ENCODE results near the gene PCED1B.

PCED1B gene

DNA sequence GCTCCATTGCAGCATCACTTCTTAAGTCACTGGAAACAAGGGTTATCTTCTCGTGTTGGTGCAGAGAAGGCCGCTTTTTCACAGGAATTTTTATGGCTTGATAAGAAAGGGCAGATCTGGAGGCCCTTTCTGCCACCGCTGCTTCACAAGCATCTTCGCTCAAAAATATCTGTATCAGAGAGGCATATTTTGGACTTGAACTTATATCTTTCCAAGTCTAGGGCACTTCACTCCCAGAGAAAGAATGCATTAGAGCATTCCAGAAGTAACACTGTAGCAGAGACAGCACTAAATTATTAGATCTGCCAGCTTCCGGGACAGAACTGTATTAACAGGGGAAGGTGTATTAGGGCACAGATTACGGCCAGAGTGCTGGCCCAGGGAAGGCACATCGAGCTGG is 152.0 kb downstream of the PCED1B start:
- no peak for DNase-seq (ENCODE audit: low spot score)

DNA sequence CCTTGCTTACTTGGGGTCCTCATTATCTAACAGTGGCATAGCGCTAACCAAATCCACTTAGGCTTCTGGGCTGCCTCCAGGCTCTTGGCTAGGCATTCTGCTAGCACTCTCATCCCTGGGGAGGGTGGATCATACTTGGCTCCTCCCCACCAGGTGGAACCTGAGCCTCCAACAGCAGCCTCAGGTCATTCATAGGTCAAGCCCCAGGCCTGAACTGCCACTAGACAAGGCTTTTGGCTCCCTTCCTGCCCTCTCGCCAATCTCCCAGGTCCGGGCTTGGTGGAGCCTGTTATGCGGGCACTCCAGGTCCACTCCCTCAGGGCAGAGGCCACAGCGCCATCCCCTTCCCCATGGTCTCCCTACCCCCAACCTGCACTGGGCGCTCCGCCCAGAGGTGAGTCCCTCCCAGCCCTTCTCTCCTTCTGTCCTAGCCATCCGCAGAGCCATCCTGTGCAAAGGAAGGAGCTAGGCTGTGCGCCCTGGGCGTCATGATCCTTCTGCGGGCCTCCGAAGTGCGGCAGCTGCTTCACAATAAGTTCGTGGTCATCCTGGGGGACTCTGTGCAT is 155.2 kb downstream of the PCED1B start:
- no peak for DNase-seq (ENCODE audit: low spot score)

DNA sequence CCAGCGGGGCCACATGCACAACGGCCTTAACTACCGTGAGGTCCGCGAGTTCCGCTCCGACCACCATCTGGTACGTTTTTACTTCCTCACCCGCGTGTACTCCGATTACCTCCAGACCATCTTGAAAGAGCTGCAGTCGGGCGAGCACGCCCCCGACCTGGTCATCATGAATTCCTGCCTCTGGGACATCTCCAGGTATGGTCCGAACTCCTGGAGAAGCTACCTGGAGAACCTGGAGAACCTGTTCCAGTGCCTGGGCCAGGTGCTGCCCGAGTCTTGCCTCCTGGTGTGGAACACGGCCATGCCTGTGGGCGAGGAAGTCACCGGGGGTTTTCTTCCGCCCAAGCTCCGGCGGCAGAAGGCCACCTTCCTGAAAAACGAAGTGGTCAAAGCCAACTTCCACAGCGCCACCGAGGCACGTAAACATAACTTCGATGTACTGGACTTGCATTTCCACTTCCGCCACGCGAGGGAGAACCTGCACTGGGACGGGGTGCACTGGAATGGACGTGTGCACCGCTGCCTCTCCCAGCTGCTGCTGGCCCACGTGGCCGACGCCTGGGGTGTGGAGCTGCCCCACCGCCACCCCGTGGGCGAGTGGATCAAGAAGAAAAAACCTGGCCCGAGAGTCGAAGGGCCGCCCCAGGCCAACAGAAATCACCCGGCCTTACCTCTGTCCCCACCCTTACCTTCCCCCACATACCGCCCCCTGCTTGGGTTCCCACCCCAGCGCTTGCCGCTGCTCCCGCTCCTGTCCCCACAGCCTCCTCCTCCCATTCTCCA is 156.0 kb downstream of the PCED1B start:
- no peak for DNase-seq (ENCODE audit: low spot score)

DNA sequence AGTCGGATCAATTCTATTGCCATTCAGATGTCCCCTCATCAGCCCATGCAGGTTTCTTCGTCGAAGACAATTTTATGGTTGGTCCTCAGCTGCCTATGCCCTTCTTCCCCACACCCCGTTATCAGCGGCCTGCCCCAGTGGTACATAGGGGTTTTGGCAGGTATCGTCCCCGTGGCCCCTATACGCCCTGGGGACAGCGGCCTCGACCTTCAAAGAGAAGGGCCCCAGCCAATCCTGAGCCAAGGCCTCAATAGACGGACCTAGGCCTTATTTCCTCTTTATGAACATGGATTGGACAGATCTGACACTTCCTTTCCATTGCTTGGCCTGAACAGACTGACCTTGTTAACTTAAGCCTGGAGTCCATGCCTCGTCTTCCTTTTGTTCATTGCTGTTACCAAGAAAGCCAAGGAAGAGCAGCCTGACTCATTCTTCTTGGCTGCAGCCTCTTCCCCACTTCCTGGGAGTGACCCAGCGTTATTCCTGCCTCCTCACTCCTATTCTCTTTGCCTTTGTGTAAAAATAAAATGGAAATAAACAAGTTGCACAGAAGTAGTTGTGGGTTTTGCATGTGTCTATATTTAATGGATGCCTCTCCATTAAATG is 156.8 kb downstream of the PCED1B start:
- no peak for DNase-seq (ENCODE audit: low spot score)

DNA sequence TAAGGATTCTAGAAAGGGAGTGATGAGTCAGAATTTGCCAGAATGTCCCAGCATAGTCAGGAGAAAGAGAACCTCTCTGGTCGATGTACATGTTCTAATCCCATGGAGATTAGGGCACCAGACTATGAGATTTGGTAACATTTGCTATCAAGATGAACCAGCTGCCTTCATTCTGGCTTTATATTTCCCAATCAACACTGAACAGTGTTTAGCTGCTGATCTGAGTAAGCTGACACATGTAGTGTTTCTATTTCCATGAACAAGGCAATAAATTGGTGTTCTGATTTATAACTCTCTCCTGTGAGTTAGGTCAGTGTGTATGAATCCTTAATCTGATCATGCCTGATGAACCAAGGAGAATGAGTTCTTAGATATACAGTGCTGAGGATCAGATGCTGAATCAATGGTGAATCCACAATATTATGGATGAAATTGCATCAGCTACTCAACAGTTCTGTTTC is 158.4 kb downstream of the PCED1B start:
- DNase-seq (ENCODE audit: low spot score): peak; percentile 22

DNA sequence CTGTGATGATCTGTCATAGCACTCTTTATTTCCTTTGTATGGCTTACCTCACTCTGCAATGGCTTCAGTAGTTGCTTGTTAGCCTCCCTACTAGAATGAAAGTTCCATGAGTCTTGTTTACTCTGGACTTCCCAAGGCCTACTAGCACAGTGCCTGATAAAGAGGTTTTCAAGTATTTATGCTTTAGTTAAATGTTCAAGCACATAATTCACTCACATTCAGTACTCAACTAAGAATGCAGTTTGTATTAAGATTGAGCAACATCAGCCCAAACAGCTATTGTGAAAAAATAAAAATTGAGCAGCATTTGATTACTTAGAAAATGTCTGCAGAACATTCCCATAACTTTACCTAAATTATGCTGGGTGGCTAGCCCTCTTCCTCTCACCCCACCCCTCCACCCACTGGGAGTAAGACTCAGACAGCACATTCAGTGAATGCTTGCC is 159.3 kb downstream of the PCED1B start:
- DNase-seq (ENCODE audit: low spot score): no peak

DNA sequence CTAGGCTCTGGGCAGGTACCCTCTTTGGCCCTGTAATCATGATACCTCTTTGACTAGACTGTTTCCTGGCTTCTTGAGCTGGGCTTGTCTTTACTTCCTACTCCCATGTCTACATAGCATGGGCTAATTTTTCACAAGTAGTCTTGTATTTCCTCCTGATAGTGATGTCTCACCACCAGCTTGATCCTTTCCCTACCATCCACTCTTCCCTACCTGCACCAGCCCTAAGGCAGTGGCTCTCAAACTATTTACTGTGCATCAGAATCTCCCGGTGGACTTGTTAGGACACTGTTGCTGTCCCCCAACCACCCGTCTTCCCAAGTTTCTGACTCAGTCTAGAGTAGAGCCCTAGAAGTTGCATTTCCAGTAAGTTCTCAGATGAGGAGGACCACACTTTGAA is 163.0 kb downstream of the PCED1B start:
- no peak for DNase-seq (ENCODE audit: low spot score)

DNA sequence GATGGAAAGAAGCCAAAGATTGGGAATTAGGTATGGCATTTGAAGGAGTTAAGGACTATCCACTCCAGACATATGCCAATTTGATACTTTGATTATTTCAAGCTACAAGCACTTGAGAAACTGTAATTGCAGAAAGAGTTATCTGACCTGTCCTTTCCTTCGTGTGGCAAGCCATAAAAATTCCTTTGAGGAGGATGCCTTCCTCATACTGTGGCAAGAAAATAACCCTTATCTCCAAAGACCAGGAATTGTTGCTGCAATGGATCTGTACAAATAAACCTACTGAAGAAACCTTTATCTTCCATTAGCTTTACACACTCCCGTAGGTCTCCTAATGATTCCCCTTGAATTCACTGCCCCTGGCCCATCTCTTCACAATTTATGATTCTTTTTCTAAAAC is 165.4 kb downstream of the PCED1B start:
- DNase-seq (ENCODE audit: low spot score): no peak

DNA sequence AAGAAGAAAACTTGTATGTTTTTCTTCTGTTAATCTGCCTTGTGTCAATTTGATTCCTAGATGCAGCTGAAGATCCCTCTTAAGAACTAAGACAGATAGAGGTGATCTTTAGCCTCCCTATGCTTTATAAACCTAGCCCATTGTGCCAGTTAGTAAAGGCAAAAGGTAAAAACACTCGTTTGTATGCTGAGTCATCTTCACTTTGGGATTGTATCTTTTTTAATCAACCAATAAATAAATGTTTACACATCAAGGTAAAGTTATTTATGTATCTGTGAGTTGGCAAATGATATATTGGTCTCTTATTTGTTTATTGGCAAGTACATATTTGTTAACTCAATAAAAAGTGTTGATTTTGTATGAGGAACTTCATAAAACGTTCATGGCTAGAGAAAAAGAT is 166.2 kb downstream of the PCED1B start:
- DNase-seq (ENCODE audit: low spot score): no peak

DNA sequence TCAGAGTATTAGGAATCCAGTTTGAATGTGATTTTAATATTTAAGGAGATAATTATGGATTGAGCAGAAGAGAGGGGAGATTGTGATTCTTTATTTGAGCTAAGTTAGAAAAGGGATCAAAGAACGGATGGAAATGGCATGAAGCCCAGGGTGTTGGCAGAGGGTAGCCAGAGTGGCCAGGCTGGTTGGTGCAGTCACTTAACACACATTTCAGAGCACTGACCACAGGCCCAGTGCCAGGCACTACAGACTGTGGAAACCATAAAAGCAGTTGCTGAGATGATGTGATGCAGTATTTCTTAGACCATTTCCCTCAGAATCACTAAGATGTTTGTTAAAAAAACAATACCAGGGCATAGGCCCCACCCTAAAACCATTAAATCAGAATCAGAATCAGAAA is 168.0 kb downstream of the PCED1B start:
- peak; percentile 67 for DNase-seq (ENCODE audit: low spot score)

DNA sequence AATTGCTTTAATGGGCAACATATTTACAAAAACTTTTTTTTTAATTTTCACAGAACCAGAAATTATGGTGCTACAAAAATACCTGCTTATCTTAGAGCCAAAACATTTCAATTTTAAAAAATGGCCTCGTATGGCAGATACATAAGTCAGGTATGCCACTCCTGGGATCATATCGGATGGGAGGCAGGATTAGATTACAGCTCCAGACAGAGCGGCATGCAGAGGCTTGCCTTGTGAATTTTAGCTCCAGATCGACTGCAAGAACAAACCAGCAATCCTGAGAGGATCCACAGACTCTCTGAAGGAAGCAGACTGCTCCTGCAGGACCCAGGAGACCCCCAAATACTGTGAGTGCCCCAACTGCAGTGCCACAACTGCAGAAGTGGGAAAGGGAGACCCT is 169.7 kb downstream of the PCED1B start:
- no peak for DNase-seq (ENCODE audit: low spot score)

DNA sequence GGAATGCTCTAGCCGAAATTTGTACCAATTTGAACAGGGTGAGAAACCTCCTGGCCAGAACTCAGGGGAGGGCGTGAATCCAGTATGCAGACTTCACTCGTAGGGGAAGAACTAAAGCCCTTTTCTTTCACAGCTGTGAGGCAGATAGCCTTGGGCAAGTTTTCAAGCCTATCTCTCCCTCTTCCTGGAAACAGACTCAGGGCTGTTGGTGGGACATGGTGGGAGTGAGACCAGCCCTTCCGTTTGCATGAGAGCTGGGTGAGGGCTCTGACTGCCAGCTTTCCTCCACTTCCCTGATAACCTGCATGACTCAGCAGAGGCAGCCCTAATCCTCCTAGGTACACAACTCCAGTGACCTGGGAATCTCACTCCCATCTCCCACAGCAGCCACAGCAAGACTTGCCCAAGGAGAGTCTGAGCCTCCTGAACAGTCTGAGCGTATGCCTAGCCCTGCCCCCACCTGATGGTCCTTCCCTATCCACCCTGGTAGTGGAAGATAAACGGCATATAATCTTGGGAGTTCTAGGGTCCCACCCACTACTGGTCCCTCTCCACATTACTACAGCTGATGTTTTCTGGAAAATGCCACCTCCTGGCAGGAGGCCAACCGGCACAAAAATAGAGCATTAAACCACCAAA is 170.4 kb downstream of the PCED1B start:
- DNase-seq (ENCODE audit: low spot score): no peak

DNA sequence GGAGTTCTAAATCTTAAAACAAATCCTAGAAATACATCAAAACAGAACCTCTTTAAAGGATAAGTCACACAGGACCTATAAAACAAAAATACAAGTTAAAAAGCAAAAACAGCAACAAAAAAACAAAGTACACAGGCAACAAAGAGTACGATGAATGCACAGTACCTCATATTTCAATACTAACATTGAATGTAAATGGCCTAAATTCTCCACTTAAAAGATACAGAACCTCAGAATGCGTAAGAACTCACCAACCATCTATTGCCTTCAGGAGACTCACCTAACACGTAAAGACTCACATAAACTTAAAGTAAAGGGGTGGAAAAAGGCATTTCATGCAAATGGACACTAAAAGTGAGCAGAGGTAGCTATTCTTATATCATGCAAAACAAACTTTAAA is 172.5 kb downstream of the PCED1B start:
- no peak for DNase-seq (ENCODE audit: low spot score)

DNA sequence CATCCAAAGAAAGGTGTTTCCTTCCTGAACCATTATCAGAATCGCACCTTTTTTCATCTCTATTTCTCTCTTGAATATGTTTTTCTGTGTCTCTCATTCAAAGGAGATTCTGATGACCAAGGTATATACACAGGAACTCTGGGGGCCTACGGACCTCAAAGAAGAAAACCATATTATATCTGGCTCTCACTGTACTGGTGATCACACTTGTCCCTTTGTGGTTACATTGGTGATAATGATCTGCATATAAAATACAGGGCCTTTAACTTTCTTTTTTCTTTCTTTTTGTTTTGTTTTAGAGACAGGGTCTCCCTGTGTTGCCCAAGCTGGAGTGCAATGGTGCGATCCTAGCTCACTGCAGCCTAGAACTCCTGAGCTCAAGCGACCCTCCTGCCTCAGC is 185.5 kb downstream of the PCED1B start:
- no peak for DNase-seq (ENCODE audit: low spot score)

DNA sequence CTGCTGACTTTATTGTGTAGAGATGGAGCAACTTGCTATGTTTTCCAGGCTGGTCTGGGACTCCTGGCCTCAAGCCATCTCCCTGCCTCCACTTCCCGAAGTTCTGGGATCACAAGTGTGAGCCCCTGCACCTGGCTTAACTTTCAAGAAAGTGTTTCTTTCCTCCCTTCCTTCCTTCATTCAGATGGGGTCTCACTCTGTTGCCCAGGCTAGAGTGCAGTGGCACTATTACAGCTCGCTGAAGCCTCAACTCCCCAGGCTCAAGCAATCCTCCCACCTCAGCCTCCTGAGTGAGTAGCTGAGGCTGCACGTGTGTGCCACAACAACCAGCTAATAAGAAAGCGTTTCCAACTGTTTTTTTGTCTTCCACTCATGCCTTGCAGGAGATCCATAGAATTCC is 186.0 kb downstream of the PCED1B start:
- no peak for DNase-seq (ENCODE audit: low spot score)

DNA sequence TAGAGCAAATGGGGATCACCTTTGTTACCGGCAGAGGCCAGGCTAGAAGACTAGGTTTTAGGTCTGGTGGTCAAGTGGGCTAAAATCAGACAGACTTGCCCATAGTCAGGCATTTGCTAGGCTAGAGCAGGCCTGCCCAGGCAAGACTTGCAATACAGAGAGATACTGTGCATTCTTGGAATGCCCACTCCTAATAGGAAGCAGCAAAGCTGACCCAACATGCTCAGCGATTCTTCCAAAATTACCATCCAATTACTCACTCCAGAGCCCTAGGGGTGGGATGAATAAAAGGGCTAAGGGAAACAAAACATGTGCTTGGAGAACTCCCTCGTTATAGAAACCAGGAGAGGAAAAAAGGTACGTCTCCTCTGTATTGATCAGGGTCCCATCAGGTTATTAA is 188.2 kb downstream of the PCED1B start:
- no peak for DNase-seq (ENCODE audit: low spot score)

DNA sequence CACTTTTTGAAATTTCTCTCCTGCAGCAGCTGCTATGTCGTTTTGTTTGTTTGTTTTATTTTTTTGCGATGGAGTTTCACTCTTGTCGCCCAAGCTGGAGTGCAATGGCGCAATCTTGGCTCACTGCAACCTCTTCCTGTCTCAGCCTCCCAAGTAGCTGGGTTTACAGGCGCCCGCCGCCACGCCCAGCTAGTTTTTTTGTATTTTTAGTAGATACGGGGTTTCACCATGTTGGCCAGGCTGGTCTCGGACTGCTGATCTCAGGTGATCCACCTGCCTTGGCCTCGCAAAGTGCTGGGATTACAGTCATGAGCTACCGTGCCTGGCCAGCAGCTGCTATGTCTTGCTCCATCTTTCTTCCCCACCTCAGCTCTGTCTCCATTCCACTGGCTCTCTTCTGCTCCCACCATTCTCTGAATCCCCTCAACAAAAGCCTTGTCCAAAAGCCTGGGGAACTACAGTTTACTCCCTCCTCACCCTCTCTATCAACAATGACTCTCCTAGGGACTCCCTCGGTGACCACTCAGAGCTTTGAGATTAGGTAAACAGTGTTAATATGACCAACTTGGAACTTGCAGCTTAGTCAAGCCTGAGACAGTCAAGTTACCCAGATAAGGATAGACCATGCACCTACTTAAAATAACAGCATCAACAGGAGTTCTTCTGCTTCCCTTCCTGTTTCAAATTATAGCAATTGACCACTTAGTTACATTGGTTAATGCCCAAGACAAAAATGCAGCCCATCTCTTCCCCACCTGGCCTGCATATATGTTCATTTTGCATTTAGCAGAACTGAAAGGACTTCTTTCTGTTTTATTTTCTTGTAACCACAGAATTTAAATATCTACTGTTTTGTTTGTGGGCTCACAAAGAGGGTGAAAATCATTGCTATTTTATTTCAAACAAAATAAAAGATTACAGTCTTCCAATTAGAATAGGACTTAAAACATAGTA is 189.4 kb downstream of the PCED1B start:
- DNase-seq (ENCODE audit: low spot score): no peak

DNA sequence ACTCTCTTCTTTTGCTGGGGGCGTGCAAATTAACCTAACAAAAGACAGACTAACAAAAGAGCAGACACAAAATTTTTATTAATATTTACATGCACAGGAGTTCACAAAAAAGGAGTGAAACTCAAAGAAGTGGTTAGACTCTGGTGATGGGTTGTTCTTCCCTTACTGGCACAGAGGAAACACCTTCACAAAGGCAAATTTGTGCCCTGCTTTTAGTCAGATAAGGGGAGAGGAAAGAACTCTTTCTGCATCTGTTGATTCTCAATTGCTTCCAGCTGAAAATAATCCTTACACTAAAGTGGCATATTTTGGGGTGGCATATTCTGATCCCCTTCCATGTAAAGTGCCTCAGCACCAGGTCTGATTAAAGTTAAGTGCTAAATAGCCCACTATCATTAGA is 190.5 kb downstream of the PCED1B start:
- no peak for DNase-seq (ENCODE audit: low spot score)

DNA sequence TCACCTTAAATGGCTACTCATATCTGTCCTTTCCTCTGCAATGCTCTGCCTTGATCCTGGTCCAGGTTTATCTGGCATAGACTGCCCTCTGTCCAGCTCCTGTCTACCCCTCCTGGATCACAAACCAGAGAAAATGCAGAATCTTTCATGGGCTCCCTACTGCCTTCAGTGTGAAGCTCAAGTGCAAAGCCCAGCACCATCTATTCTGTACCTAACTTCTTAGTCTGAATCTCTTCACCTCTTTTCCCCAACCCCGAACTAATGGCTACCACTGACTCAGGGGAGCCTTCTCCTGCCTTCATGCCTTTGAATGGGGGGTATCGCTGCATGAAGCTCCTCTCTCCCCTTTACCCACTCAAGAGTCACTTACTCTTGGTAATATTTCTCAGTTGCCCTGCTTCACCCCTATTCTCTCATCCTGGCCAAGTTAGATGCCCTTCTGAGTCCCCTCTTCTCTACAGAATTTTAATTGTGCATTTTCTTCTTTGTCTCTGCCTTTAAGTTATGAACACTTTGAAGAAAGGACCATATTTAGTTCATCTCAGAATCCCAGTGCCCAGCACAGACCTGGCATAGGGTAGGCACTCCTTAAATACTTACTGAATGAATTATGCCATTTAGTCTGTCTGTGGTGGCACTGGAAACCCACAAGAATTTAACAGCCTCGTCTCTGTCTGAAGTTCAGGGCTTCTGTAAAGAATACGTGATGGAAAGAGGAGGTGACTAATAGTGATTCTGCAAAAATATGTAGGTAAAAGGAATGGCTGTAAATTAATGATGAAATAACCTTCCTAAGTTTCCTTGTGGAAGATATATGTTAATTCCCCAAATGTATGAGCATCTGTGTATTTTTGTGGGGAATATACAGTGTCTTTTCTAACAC is 191.6 kb downstream of the PCED1B start:
- DNase-seq (ENCODE audit: low spot score): no peak

DNA sequence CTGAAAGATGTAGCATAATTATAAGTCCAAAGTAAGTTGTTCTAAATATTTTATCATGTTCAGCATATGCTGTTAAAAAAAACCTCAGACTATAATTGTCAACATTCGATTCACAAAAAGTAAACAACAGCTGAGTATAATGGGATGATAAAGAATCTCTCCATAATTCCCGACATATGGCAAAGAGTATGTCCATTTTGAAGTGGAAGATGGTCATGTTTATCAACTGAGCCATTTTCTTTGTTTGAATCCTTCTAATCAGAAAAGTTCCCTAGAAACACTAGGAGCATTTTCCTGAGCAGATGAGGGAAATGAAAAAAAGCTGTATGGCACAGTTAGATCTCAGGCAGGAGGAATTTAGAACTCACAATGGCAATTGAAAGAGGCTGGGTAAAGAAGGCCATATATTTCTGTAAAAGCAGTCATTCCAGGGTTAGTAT is 192.4 kb downstream of the PCED1B start:
- no peak for DNase-seq (ENCODE audit: low spot score)

Measured in Ammon's horn (tissue), 1 donor.